ENCODE measurements around the gene FSTL3.
"Not testable (repeated sequence)": the region's sequence is repeated elsewhere in the genome, so short reads cannot be mapped to it uniquely, and the experiment has no call there.

Gene FSTL3

DNA sequence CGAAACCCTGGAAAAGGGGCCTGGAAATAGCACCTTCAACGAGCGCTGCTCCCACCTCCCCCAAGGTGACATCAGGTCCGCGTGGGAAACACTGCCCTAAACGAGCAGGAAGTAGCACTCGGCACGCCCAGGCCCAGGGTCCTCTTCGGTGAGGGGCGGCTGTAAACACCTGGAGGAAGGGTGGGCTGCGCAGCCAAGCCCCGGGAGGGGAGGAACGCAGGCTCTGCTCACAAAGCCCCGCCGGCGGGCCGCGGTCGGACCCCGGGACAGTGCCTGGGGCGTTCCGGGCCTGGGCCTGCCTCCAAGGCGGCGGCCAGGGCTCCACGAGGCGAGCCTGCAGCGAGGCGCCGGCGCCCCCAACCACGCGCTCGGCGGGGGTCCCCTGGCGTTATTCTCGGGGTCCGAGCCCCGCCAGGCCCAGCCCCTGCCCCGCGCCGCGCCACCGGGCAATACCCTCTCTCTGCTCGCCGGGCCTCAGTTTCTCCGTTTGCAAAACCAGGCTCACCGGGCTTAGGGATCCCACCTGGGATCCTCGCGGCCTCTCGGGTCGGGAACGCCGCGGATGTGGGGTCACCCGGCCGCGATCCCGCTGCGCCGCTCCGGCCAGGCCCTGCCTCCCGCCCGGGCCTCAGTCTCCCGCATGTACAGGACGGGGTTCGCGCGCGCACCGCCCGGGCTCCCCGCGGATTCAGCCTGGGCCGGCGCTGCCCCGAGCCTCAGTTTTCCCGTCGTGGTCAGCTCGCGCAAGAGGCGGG lies 13.8 kb upstream of the FSTL3 start:
- H3K9me3 ChIP-seq (replicated peaks in 1 of 11): peaks cover 0 to 10% (median 8%) of the 10 kb centered on the region in 11 experiments; a peak in 15 of 22 replicates
- H3K9ac ChIP-seq: peak overlapping the region; percentile 91 to 99 (median 98)
- peaks cover 44 to 70% (median 61%) of the 10 kb centered on the region in 10 experiments for H3K4me1 ChIP-seq
- H3K27me3 ChIP-seq: no peaks in the 10 kb centered on the region
- H3K36me3 ChIP-seq: peaks cover 15 to 38% (median 22%) of the 10 kb centered on the region in 11 experiments; a peak in 21 of 22 replicates
- H3K4me2 ChIP-seq: peak overlapping the region; percentile 93 to 100 (median 99)
- peak overlapping the region; percentile 90 to 100 (median 100) for H3K4me3 ChIP-seq
- peak overlapping the region; percentile 72 to 98 (median 95) for H3K27ac ChIP-seq
- peaks cover 47 to 56% (median 55%) of the 10 kb centered on the region in 11 experiments for H4K20me1 ChIP-seq
- TF ChIP-seq Cebpa-rat (IDR thresholded peaks at IDR 0.05): no peak

DNA sequence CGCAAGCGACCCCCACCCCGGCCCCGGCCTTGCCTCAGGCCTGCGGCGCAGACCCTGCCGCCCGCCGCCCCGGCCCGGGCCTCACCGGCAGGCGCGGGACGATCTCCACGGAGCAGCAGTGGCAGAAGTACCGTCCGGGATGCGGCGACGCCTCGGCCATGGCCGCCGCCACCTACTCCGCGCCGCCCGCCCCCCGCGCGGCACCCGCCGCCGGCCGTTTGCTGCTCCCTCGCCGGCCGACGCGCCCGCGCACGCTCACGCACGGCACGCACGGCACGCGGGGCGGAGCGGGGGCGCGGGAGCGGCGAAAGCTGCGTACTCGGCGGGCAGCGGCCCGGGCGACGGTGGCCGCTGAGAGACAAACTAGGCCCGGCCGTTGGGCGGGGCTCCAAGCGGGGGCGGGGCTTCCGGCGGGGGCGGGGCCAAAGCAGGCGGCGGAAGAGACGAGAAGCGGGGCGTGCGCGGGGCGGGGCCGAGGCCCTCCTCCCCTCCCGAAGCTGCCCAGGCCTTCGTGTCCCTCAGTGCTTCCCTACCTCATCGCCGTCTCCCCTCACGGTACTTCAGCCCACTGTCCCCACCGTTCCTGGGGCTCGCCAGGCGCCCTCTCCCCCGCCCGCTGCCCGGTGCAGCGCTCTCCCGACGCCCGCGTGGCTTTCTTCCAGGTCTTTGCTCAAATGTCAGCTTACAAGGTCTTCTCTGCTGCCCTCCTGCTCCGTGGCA lies 13.1 kb upstream of the FSTL3 start, which contains the start of gene RNF126:
Gene RNF126, minus strand, starts transcription at position 253 of the 720 bp plus-strand sequence. Its CDS starts 93 bp downstream, at position 160.
- no peak for TF ChIP-seq Cebpa-rat (IDR thresholded peaks at IDR 0.05)
- H4K20me1 ChIP-seq: peaks cover 40 to 49% (median 48%) of the 10 kb centered on the region in 11 experiments
- H3K27me3 ChIP-seq: no peaks in the 10 kb centered on the region
- H3K9ac ChIP-seq: peak within 1 kb of the TSS; percentile 91 to 99 (median 98)
- H3K4me1 ChIP-seq: peaks cover 44 to 64% (median 59%) of the 10 kb centered on the region in 10 experiments
- peak within 1 kb of the TSS; percentile 94 to 100 (median 99) for H3K4me2 ChIP-seq
- H3K9me3 ChIP-seq (replicated peaks in 1 of 11): peaks cover 0 to 17% (median 12%) of the 10 kb centered on the region in 11 experiments; a peak in 15 of 22 replicates
- H3K4me3 ChIP-seq: peak within 1 kb of the TSS; percentile 90 to 100 (median 100)
- H3K27ac ChIP-seq: peak within 1 kb of the TSS; percentile 72 to 98 (median 95)
- peaks cover 8 to 31% (median 15%) of the 10 kb centered on the region in 11 experiments; a peak in 21 of 22 replicates for H3K36me3 ChIP-seq

DNA sequence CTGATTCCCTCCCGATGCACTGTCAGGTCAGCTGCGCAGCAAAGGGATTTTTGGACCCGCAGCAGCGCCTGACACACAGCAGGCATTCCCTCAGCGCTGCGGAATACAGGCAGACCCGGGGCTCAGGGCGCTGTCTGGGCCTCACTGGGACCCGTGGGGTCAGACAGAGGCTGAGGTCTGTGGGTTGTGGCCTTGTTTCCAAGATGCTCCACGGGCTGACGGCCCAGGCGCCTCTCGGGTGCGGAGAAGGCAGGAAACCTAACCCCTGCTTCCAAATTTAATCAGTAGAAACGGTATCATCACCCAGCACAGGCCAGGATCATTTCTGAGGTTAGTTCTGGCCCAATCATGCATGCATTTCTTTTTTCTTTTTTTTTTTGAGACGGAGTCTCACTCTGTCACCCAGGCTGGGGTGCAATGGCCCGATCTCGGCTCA lies 12.5 kb upstream of the FSTL3 start:
- TF ChIP-seq Cebpa-rat (IDR thresholded peaks at IDR 0.05): no peak
- peaks cover 34 to 43% (median 42%) of the 10 kb centered on the region in 11 experiments for H4K20me1 ChIP-seq
- peak overlapping the region; percentile 86 to 99 (median 95) for H3K4me2 ChIP-seq
- H3K36me3 ChIP-seq: peaks cover 2 to 25% (median 9%) of the 10 kb centered on the region in 11 experiments; a peak in 21 of 22 replicates
- H3K9me3 ChIP-seq (replicated peaks in 1 of 11): peaks cover 2 to 22% (median 12%) of the 10 kb centered on the region in 11 experiments; a peak in 15 of 22 replicates
- no peaks in the 10 kb centered on the region for H3K27me3 ChIP-seq
- peaks cover 44 to 59% (median 53%) of the 10 kb centered on the region in 10 experiments for H3K4me1 ChIP-seq
- peak overlapping the region; percentile 61 to 98 (median 89) for H3K27ac ChIP-seq
- peak overlapping the region; percentile 90 to 100 (median 100) for H3K4me3 ChIP-seq
- H3K9ac ChIP-seq: peak overlapping the region; percentile 74 to 99 (median 98)

DNA sequence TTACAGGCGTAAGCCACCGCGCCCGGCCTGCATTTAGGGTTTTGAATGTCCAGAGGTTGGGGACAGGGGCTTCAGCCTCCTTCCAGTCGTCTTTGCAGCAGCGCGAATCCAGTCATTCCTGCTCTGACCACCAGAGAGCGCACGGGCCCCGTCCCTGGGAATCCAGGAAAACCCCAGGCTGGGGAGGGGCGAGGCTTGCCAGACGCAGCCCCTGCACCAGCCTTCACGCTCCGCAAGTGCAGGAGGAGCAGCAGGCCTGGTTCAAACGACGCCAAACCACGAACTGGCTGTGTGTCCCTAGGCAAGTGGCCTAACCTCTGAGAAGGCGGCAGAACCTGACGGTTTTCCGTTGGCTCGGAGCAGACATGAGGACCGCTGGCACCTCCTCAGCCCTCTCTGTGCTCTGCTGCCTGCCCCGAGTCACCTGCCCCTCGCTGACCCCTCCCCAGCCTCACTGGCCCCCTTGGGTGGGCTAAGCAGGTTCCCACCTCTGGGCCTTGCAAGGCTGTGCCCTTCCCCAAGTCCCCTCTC lies 11.2 kb upstream of the FSTL3 start:
- TF ChIP-seq Cebpa-rat (IDR thresholded peaks at IDR 0.05): no peak
- Histone ChIP-seq H3K9ac (peak overlapping the region in 6 of 11 experiments; percentile 7 to 99 (median 66); a peak in 6 of 22 replicates), H3K27ac (peak overlapping the region in 4 of 11 experiments; percentile 81 to 97 (median 90); a peak in 5 of 22 replicates), H3K4me2 (peak overlapping the region; percentile 86 to 99 (median 95)), H3K9me3 (replicated peaks in 1 of 11) (peaks cover 8 to 29% (median 14%) of the 10 kb centered on the region in 11 experiments; a peak in 17 of 22 replicates), H3K36me3 (peaks cover 0 to 12% (median 0%) of the 10 kb centered on the region in 11 experiments; a peak in 5 of 22 replicates), H4K20me1 (peaks cover 22 to 30% (median 29%) of the 10 kb centered on the region in 11 experiments), H3K4me1 (peaks cover 35 to 54% (median 48%) of the 10 kb centered on the region in 10 experiments), H3K4me3 (peak overlapping the region in 3 of 10 experiments; percentile 19 to 48 (median 25); a peak in 4 of 20 replicates), H3K27me3 (no peaks in the 10 kb centered on the region)

DNA sequence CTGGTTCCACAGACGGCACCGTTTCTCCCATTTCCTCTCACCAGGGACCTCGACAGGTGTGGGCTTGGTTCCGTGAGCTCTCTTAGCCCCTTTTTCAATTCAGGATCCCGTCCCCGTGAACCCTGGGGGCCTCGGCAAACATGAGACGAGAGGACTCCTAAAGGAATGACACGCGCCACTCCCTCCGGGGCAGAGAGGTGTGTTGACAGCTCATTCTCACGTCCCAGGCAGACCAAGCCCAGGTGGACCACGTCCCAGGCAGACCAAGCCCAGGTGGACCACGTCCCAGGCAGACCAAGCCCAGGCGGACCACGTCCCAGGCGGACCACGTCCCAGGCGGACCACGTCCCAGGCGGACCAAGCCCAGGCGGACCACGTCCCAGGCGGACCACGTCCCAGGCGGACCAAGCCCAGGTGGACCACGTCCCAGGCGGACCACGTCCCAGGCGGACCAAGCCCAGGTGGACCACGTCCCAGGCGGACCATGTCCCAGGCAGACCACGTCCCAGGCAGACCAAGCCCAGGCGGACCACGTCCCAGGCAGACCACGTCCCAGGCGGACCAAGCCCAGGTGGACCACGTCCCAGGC lies 9.1 kb upstream of the FSTL3 start:
- H3K36me3 ChIP-seq, H3K4me3 ChIP-seq, H3K27me3 ChIP-seq, H4K20me1 ChIP-seq, H3K9ac ChIP-seq, H3K27ac ChIP-seq: not testable (repeated sequence)
- Histone ChIP-seq H3K4me1 (peaks cover 21 to 46% (median 35%) of the 10 kb centered on the region in 10 experiments), H3K9me3 (replicated peaks in 1 of 11) (peaks cover 8 to 29% (median 14%) of the 10 kb centered on the region in 11 experiments; a peak in 17 of 22 replicates), H3K4me2 (peak overlapping the region in 7 of 11 experiments; percentile 17 to 64 (median 35); a peak in 10 of 22 replicates)

DNA sequence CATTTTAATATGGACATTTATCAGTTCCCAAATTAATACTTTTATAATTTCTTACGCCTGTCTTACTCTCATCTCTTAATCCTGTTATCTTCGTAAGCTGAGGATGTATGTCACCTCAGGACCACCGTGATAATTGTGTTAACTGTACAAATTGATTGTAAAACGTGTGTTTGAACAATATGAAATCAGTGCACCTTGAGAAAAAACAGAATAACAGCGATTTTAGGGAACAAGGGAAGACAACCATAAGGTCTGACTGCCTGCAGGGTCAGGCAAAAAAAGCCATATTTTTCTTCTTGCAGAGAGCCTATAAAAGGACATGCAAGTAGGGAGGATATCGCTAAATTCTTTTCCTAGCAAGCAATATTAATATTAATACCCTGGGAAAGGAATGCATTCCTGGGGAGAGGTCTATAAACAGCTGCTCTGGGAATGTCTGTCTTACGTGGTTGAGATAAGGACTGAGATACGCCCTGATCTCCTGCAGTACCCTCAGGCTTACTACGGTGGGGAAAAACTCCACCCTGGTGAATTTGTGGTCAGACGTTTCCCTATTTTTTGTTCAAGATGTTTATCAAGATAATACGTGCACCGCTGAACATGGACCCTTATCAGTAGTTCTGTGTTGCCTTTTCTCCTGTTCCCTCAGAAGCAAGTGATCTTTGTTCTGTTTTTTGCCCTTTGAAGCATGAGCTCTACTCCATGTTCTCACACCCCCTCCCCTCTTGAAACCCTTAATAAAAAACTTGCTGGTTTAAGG lies 7.3 kb upstream of the FSTL3 start:
- H3K4me1 ChIP-seq: peaks cover 16 to 40% (median 29%) of the 10 kb centered on the region in 10 experiments
- not testable (repeated sequence) for H3K36me3 ChIP-seq, H3K4me3 ChIP-seq, H3K27ac ChIP-seq, H4K20me1 ChIP-seq, H3K9ac ChIP-seq, H3K27me3 ChIP-seq
- H3K9me3 ChIP-seq (replicated peaks in 1 of 11): peaks cover 8 to 29% (median 14%) of the 10 kb centered on the region in 11 experiments; a peak in 17 of 22 replicates
- peak overlapping the region in 9 of 11 experiments; percentile 0 to 49 (median 37); a peak in 16 of 22 replicates for H3K4me2 ChIP-seq

DNA sequence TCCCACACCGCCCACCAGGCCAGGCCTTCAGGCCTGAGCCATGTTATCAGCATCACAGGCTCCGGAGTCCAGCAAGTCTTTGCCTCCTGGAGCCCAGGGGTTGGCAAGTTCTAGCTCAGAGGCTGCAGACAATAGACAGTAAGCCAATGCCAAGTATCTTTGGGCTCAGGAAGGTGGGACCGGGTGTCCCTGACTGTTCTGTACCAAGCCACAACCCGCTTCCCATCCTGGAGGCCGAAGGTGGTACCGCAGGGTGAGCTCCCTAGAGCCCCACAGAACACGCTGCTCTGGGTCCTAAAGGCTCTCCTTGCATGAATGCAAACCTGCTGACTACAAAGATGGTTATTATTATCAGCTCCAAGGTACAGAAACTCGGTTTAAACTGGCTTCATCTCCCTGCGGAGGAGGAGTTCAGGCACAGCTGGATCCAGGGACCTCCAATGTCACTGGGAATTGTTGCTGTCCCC lies 5.5 kb upstream of the FSTL3 start:
- Histone ChIP-seq H3K4me3 (no peak overlapping the region), H3K27ac (no peak overlapping the region), H3K4me1 (peaks cover 0 to 25% (median 16%) of the 10 kb centered on the region in 10 experiments; a peak in 17 of 20 replicates), H3K4me2 (peak overlapping the region in 2 of 11 experiments; percentile 10 to 18; a peak in 4 of 22 replicates), H3K27me3 (peaks cover 15 to 24% (median 21%) of the 10 kb centered on the region in 11 experiments), H3K9ac (no peak overlapping the region), H4K20me1 (peaks cover 0 to 13% (median 0%) of the 10 kb centered on the region in 11 experiments; a peak in 10 of 22 replicates), H3K36me3 (no peaks in the 10 kb centered on the region), H3K9me3 (replicated peaks in 1 of 11) (peaks cover 8 to 29% (median 14%) of the 10 kb centered on the region in 11 experiments; a peak in 17 of 22 replicates)
- no peak for TF ChIP-seq Cebpa-rat (IDR thresholded peaks at IDR 0.05)
